Suppressor macrophage treated with lipopolysaccharide for 1 hour (primary cell): Measurements from ENCODE around the gene RPS18.
"Not testable (repeated sequence)": the region's sequence is repeated elsewhere in the genome, so short reads cannot be mapped to it uniquely, and the experiment has no call there.

Experiments
- DNase-seq, 3 donors: peaks; one replicate each; pipeline ENCODE4 v3.0.0-alpha.2; 2020 to 2022

Gene RPS18

DNA sequence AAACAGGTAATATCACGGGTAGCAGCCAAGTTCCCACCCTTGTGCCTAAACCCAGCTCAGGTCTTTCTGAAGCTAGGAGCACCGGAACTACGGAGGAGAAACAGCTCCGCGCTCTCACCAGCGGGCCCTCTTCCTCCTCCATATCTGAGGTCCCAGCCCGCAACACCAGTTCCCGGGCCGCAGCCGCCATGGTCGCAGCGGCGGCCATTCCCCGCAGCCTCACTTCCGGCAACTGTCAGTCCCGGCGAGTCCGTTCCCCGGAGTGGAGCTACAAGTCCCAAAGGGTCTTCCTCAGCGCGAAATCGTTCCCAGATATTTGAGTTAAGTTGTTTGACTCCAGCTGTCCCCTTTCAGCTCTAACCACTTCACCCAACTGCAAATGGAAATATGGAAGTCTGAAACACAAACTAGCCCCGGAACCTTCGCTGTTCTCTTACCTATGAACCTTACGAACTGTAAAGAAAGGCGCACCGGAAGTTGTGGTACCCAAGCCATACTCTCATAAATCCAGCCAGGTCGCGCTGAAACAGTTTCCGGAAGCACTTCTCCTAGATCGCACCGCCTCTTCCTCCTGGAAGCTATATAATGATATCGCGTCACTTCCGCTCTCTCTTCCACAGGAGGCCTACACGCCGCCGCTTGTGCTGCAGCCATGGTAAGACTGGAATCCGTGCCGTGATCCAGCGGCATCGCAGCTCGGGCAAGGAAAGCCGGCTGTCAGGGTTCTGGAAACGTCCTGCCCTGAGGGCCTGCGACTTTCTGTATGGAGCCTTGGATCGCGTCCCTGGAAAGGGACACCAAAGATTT lies at the start of gene RPS18, which contains the start of gene VPS52:
Gene RPS18, plus strand, starts transcription at position 608 of the 807 bp plus-strand sequence. Its CDS starts 45 bp downstream, at position 653.
Gene VPS52, minus strand, starts transcription at position 409 of the 807 bp plus-strand sequence. Its CDS starts 201 bp downstream, at position 208.
- peak; percentile 96 to 99 (median 99) for DNase-seq

DNA sequence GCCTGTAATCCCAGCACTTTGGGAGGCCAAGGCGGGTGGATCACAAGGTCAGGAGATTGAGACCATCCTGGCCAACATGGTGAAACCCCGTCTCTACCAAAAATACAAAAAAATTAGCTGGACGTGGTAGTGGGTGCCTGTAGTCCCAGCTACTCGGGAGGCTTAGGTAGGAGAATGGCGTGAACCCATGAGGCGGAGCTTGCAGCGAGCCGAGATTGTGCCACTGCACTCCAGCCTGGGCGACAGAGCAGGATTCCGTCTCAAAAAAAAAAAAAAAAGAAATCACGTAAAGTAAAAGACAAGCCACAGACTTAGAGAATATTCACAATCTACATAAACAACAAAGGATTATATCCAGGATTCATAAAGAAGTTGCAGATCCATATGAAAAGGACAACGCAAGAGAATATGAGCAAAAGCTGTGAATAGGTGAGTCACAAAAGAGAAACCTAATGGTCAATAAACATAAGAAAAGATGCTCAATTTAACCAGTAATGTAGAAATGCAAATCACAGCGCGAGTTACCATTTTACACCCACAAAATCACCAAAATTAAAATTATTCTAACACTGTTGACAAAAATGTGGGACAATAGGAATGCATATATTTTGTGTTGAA lies 45.3 kb upstream of the RPS18 start:
- DNase-seq, result not testable (repeated sequence)

DNA sequence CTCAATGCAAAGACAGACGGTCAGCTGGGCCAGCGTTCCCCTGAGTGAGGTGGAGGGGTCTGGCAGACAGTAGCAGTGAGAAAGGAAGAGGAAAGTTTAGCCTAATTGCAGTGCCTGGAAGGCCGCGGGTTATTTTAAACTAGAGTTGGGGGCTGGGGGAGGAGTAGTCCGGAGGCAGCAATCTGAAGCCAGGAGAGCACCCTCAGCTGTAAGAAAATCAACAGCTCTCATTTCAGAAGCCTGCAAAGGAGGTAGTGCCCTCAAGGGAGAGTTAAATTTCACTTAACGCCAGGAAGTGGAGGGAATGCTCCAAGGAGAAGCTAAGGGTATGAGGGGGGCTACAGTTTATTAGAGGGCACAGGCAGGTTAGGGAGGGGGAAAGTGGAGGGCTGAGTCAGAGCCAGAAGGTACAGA lies 36.6 kb upstream of the RPS18 start:
- DNase-seq, result no peak

- no peak for DNase-seq
Observed at GRCh38 chr6:33236328-33236727, 35.5 kb upstream of the RPS18 start.

DNA sequence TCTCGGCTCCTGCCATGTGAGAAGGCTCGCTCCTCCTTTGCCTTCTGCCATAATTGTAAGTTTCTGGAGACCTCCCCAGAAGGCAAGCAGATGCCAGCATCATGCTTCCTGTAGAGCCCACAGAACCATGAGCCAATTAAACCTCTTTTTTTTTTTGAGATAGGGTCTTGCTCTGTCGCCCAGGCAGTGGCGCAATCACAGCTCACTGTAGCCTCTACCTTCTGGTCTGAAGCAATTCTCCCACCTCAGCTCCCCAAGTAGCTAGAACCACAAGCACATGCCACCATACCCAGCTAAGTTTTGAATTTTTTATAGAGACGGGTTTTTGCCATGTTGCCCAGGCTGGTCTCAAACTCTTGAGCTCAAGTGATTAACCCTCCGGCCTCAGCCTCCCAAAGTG lies 35.0 kb upstream of the RPS18 start:
- no peak for DNase-seq

DNA sequence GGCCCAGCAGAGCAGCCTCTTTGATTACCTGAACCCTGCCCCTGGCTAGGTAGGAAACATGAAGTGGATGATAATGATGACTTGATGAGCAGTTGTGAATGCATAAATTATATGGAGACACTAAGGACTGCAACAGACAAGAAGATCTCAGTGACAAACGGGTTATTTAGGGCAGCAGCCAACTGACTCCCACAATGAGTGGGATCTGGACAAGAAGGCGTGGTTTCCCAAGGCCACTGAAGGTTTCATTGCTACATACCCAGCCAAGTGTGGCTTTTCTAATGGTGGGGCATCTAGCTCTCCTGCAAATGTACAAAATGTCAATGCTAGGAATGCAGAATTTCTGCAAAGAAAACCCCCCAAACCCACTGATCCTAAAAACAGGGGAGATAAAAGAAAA lies 34.1 kb upstream of the RPS18 start:
- DNase-seq, result no peak

DNA sequence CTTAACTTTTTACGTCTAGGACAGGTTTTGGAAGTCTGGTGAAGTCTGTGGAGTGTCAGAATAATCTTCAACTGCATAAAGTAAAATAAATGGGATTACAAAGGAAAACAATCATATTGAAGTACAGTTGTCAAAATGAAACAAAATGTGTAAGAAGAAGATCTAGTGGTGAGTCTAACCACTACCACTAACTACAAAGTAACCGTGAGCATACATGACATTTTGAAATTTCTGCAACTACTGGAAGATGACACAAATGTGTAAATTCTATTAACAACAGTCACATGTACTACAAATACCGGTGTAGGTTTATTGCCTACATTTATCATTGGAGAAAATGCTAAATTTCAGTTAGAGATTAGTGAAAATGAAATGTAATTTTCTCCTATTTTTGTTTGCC lies 29.9 kb upstream of the RPS18 start:
- no peak for DNase-seq

DNA sequence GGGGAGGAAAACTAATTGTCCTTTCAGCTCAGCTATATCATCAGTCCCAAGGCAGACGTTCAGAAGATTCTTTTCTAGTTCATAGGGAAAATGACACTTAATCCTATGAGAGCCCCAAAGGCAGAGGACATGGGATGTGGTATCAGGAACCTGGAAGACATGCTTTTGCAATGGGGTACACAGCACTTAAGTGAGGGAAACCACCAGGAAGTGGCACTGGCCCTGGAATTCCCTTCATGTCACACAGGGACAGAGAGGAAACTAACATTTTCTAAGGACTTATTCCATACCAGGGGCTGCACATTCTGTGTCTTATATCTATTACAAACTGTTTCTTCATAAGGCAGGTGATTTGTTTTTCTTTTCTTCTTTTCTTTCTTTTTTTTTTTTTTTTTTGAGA lies 28.4 kb upstream of the RPS18 start:
- peak; percentile 51 to 57 (median 56) for DNase-seq

DNA sequence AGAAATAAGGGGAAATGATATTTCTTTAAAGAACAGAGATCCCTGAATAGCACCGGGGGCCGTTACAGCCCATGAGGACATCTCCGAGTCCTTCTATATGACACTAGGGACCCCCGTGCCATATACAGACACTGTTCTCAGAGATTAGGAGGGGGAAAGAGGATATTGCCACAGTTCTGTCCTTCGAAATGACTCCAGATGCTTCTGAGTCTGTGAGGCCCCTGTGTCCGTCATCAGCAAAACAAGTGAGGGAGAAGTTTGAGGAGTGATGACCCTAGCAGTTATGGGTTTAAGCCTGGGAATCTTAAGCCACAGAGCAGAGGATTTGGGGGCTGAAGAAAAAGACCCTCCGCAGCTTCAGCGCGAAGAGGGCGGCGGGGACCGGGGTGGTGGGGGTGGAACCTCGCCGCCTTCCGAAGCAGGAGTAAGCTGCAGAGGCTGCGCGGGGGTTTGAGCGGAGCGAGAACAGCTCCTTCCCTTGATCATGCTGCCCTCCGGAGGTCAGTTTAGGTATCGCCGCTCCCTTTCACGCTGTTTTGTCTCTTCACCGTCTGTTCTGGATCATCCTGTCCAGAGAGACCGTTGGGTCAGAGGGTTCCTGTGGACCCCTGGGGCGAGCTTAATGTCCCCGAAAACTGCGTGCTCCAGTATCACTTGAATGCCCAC lies 23.8 kb upstream of the RPS18 start:
- DNase-seq, result peak; percentile 86 to 92 (median 92)

DNA sequence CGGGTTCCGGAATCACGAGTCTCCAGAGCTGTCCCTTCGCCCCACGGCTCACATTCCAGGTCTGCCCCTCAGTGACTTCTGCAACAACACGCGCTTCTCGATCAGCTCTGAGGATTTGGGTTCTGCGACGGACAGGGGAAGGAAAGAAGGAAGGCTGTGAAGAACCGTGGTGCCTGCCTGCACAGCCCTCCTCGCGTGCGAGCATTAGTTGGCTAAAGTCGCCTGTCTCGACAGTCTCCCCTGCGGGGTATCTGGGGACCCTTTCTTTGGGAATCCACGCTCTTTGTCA lies 23.3 kb upstream of the RPS18 start:
- DNase-seq, result peak in 1 of 3 donors; percentile 42

DNA sequence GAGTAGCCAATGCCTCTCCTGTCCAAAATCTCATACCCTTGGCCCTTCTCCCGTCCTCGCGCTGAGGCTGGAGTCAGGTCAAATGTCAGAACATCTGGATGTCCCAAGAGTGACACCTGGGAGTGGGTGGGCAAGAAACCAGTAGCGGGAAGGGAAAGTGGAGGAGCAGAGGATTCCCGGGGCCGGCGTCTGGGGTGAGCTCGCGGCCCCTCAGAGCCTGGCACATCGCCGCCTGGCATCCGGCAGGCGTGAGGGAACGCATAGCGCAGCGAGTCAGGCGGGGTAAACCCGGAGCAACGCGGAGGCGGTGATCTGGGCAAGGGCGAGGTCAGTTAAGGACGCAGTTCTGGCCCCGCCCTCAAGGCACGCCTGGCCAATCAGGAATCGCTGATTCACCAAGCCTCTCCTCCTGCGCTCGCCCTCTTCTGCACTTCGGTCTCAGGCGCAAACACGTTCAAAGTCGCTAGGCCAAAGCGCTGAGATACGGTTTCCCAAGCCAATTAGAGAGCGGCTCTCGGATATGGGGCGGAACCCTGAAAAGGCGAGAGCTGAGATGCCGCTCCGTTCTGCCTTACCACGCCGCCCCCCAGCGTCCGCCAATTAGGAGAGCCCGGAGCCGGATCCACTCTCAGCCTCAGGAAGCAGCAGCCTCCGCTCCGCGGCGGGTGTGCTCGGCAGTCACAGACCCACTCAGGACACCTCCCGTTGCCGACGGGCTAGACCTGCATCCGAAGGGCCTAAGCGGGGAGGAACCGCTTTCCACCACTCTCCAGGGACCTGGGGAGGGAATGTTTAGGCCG lies 22.7 kb upstream of the RPS18 start:
- DNase-seq, result peak; percentile 98 to 99 (median 99)

DNA sequence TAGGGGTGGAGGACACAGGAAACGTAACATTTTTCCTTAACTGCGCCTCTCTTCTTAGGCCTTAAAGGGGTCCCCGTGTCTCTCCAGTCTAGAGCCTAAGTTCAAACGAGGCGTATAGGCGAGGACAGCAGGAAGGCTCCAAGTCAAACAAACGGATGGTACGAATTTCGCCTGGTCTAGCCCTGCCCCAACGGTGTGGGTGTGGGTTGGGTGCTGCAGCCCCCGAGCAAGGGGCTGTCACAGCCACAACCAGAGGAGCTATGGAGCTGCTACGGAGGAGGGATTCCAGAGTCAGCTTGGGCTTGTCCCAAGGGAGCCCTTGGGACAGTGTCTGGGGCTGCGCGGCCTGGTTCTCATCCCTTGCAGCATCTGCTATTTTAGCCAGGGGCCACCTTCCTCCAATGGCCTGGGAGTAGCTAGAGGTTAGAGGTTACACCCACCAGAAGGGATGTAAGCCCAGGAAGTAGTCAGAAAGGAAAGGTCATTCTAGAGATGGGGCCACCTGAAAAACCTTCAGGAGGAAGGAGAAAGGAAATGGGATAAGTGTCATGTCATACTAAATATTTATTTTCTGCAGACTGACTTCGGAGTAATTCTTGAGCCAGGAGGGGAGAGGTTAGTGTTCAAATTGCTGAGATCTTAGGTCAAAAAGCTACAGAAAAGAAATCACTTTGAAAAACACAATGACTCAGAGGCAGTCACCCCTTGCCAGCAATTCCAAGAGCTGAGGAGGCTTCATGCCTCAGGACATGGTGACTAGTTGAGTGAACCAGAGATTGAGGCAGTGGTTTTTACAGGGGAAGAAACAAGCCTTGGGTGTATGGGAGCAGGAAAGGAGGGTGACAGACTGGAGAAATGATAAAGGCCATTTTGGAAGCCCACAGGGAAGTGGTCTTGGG lies 21.9 kb upstream of the RPS18 start:
- DNase-seq, result peak; percentile 35 to 67 (median 59)

DNA sequence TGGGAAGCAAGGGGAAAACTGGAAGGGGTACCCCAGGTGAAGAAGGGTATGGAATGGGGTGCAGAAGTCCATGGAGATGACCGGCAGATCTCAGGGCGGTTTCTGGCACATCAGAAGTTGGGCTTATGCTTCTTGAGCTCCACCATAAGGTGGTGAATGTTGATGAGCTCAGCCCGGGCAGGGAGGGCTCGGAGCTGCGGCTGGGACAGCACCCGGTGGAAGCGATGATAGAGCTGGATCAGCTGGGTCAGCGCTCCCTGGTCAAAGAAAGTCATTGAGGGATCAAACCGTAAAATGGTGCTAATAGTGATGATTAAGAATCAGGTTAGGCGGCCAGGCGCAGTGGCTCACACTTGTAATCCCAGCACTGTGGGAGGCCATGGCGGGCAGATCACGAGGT lies 21.1 kb upstream of the RPS18 start:
- DNase-seq, result no peak

- no peak for DNase-seq
Observed at GRCh38 chr6:33251395-33252012, 20.4 kb upstream of the RPS18 start.

GRCh38 chr6:33252759-33253158 lies 19.1 kb upstream of the RPS18 start:
- peak; percentile 29 to 63 (median 57) for DNase-seq

DNA sequence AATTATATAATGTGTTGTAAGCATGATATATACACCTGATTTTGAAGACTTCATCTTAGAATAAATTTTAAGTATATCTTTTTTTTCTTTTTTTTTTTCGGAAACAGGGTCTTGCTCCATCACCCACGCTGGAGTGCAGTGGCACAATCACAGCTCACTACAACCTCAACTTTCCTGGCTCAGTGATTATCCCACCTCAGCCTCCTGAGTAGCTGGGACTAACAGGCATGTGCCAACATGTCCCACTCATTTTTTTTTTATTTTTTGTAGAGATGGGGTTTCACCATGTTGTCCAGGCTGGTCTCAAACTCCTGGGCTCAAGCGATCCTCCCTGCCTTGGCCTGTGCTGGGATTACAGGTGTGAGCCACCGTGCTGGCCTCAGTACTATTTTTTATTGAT lies 17.3 kb upstream of the RPS18 start:
- no peak for DNase-seq

DNA sequence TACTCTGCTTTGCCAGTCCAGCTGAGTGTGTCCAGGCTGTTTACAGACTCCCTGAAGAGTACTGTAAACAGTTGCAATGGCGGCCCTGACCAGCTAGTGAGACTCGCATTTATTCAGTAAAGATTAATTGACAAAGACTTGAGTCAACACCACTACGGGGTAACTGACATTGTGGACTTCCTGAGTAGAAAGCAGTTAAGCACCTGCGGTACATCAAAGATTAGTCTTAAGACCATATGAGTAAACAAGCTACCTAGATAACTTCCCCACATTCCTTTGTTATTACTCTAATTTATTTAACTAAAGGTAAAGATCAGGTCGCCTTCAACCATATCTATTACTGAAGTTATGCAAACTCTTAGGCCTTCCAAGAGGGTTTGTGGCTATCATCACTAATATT lies 12.8 kb upstream of the RPS18 start:
- no peak for DNase-seq

DNA sequence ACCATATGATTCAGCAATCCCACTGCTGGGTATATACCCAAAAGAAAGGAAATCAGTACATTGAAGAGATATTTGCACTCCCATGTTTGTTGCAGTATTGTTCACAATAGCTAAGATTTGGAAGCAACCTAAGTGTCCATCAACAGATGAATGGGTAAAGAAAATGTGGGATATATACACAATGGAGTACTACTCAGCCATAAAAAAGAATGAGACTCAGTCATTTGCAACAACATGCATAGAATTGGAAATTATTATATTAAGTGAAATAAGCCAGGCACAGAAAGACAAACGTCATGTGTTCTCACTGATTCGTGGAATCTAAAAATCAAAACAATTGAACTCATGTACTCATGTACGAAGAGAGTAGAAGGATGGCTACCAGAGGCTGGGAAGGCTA lies 9.4 kb upstream of the RPS18 start:
- DNase-seq, result not testable (repeated sequence)

- no peak for DNase-seq
Observed at GRCh38 chr6:33264015-33264414, 7.9 kb upstream of the RPS18 start.

GRCh38 chr6:33271117-33271467 lies 783 bp upstream of the RPS18 start:
- DNase-seq, result no peak

GRCh38 chr6:33272275-33273128 lies 627 bp downstream of the RPS18 start:
- no peak for DNase-seq
